ENCODE results near the gene FOXO1. TPM values are rescaled to one million over a fixed set of nuclear protein-coding genes. Genes with fewer than 3 reads are reported as not detected.

The FOXO1 gene
- total and polyA plus RNA-seq, 7 donors = 9.0 to 36.8 (median 30.9) TPM

- no peak for TF ChIP-seq EP300 (IDR thresholded peaks at IDR 0.05)
- TF ChIP-seq CTCF (IDR thresholded peaks at IDR 0.05) = no peak
- TF ChIP-seq POLR2AphosphoS5 (IDR thresholded peaks at IDR 0.05) = no peak
- TF ChIP-seq POLR2A (IDR thresholded peaks at IDR 0.05) = no peak
Observed at GRCh38 chr13:40556453-40556852, 110.0 kb downstream of the FOXO1 start.

GRCh38 chr13:40553356-40553755 lies 113.1 kb downstream of the FOXO1 start:
- Histone ChIP-seq H3K36me3 (no peaks in the 10 kb centered on the region), H3K4me3 (no peak overlapping the region), H3K27me3 (no peaks in the 10 kb centered on the region), H3K9me3 (no peaks in the 10 kb centered on the region), H3K27ac (no peak overlapping the region), H3K4me1 (peaks cover 0 to 4% (median under 1%) of the 10 kb centered on the region in 4 donors)
- TF ChIP-seq POLR2A (IDR thresholded peaks at IDR 0.05) (no peak), CTCF (IDR thresholded peaks at IDR 0.05) (no peak), EP300 (IDR thresholded peaks at IDR 0.05) (no peak), POLR2AphosphoS5 (IDR thresholded peaks at IDR 0.05) (no peak)
- no peak for DNase-seq
- intact Hi-C loops (cut with DNase I) = no loop called here
- WGBS, 2 donors = 78 to 79% methylated on average over 3 of the region's 3 CpGs

More at GRCh38 chr13:40556453-40556852, 110.0 kb downstream of the FOXO1 start:
- no peak overlapping the region for H3K4me3 ChIP-seq
- H3K36me3 ChIP-seq = peaks cover 0 to 15% (median 2%) of the 10 kb centered on the region in 4 donors
- no peak for DNase-seq
- H3K4me1 ChIP-seq = peaks cover 0 to 4% (median 2%) of the 10 kb centered on the region in 4 donors
- H3K27ac ChIP-seq = no peak overlapping the region
- intact Hi-C loops (cut with DNase I) = no loop called here
- H3K27me3 ChIP-seq = no peaks in the 10 kb centered on the region
- no peaks in the 10 kb centered on the region for H3K9me3 ChIP-seq

GRCh38 chr13:40552895-40553294 lies 113.5 kb downstream of the FOXO1 start:
- H3K27me3 ChIP-seq = no peaks in the 10 kb centered on the region
- no peaks in the 10 kb centered on the region for H3K9me3 ChIP-seq
- DNase-seq = no peak
- intact Hi-C loops (cut with DNase I) = no loop called here
- 94 to 96% methylated on average over 6 of the region's 6 CpGs for WGBS, 2 donors
- H3K4me1 ChIP-seq = peaks cover 0 to 7% (median 3%) of the 10 kb centered on the region in 4 donors
- TF ChIP-seq CTCF (IDR thresholded peaks at IDR 0.05) (no peak), POLR2AphosphoS5 (IDR thresholded peaks at IDR 0.05) (no peak), EP300 (IDR thresholded peaks at IDR 0.05) (no peak), POLR2A (IDR thresholded peaks at IDR 0.05) (no peak)
- no peaks in the 10 kb centered on the region for H3K36me3 ChIP-seq
- H3K4me3 ChIP-seq = no peak overlapping the region
- no peak overlapping the region for H3K27ac ChIP-seq

- TF ChIP-seq POLR2A (IDR thresholded peaks at IDR 0.05) (no peak), EP300 (IDR thresholded peaks at IDR 0.05) (no peak), CTCF (IDR thresholded peaks at IDR 0.05) (no peak), POLR2AphosphoS5 (IDR thresholded peaks at IDR 0.05) (no peak)
- no peak overlapping the region for H3K27ac ChIP-seq
- WGBS, 2 donors = 91 to 93% methylated on average over 2 of the region's 2 CpGs
Observed at GRCh38 chr13:40550130-40550529, 116.3 kb downstream of the FOXO1 start.

GRCh38 chr13:40549500-40550094 lies 116.8 kb downstream of the FOXO1 start:
- H3K4me3 ChIP-seq = no peak overlapping the region
- H3K27ac ChIP-seq = no peak overlapping the region
- no peaks in the 10 kb centered on the region for H3K36me3 ChIP-seq
- H3K27me3 ChIP-seq = no peaks in the 10 kb centered on the region
- intact Hi-C loops (cut with DNase I) = loop anchor here (5.0 kb wide), 1 partner anchor 172 kb away; no protein-coding TSS in a partner anchor
- H3K4me1 ChIP-seq = peaks cover 0 to 11% (median 4%) of the 10 kb centered on the region in 4 donors
- H3K9me3 ChIP-seq = no peaks in the 10 kb centered on the region
- peak; percentile 73 for DNase-seq
- TF ChIP-seq CTCF (IDR thresholded peaks at IDR 0.05) (no peak), POLR2A (IDR thresholded peaks at IDR 0.05) (no peak), EP300 (IDR thresholded peaks at IDR 0.05) (no peak), POLR2AphosphoS5 (IDR thresholded peaks at IDR 0.05) (no peak)

More at GRCh38 chr13:40550130-40550529, 116.3 kb downstream of the FOXO1 start:
- Histone ChIP-seq H3K27me3 (no peaks in the 10 kb centered on the region), H3K9me3 (no peaks in the 10 kb centered on the region), H3K4me1 (peaks cover 0 to 11% (median 4%) of the 10 kb centered on the region in 4 donors), H3K4me3 (no peak overlapping the region), H3K36me3 (no peaks in the 10 kb centered on the region)
- intact Hi-C loops (cut with DNase I) = no loop called here
- DNase-seq = no peak

Measured in sigmoid colon (tissue), 7 donors.